Mesendoderm (in vitro differentiated cells): ENCODE results near the gene BRWD1.

ENCODE experiments used
- DNase-seq: peaks from one replicate; pipeline ENCODE4 v3.0.0; 2013
- H2AK5ac ChIP-seq: 2 replicates; pipeline ENCODE4 v1.6.1; 2013; ENCODE audit warnings: low read length, inconsistent platforms
- H2BK120ac ChIP-seq: 2 replicates; pipeline ENCODE4 v1.6.1; 2013; ENCODE audit warnings: low read depth, mild to moderate bottlenecking, low read length, moderate library complexity, mixed read lengths
- H2BK15ac ChIP-seq: replicated peaks from 2 replicates; pipeline ENCODE4 v1.6.1; 2013; ENCODE audit warnings: low read depth, mild to moderate bottlenecking, moderate library complexity
- H2BK5ac ChIP-seq: 2 replicates; pipeline ENCODE4 v1.6.1; 2013; ENCODE audit warnings: low read length, inconsistent platforms
- H3K18ac ChIP-seq: 2 replicates; pipeline ENCODE4 v1.6.1; 2013; ENCODE audit warnings: mild to moderate bottlenecking, low read length, mixed read lengths
- H3K23ac ChIP-seq: one replicate; pipeline ENCODE4 v1.6.1; 2013; ENCODE audit warnings: low read length
- H3K27ac ChIP-seq: 2 replicates; pipeline ENCODE4 v1.5.1; 2013; ENCODE audit warnings: low read depth, mild to moderate bottlenecking, inconsistent platforms, low read length, moderate library complexity
- H3K27me3 ChIP-seq: 2 replicates; pipeline ENCODE4 v1.6.1; 2013; ENCODE audit warnings: low read length, control low read depth, mild to moderate bottlenecking, inconsistent platforms; ENCODE audit not compliant: insufficient read depth, poor library complexity
- H3K36me3 ChIP-seq: 2 replicates; pipeline ENCODE4 v1.6.1; 2013; ENCODE audit warnings: low read length, inconsistent platforms; ENCODE audit not compliant: control insufficient read depth, insufficient read depth
- H3K4ac ChIP-seq: one replicate; pipeline ENCODE4 v1.6.1; 2013; ENCODE audit warnings: low read depth, mild to moderate bottlenecking, low read length, moderate library complexity
- H3K4me1 ChIP-seq: 2 replicates; pipeline ENCODE4 v1.6.1; 2013; ENCODE audit warnings: low read depth, low read length, inconsistent platforms; ENCODE audit not compliant: control insufficient read depth
- H3K4me2 ChIP-seq: 2 replicates; pipeline ENCODE4 v1.6.1; 2013; ENCODE audit warnings: low read length
- H3K4me3 ChIP-seq: 2 replicates; pipeline ENCODE4 v1.5.1; 2013; ENCODE audit warnings: mild to moderate bottlenecking, low read length
- H3K56ac ChIP-seq: one replicate; pipeline ENCODE4 v1.6.1; 2013; ENCODE audit warnings: low read length
- H3K79me1 ChIP-seq: 2 replicates; pipeline ENCODE4 v1.6.1; 2013; ENCODE audit warnings: low read length, inconsistent platforms
- H3K79me2 ChIP-seq: 2 replicates; pipeline ENCODE4 v1.6.1; 2013; ENCODE audit warnings: mild to moderate bottlenecking, low read length; ENCODE audit not compliant: control insufficient read depth, insufficient read depth
- H3K9ac ChIP-seq: 2 replicates; pipeline ENCODE4 v1.6.1; 2013; ENCODE audit warnings: low read length, inconsistent platforms
- H4K5ac ChIP-seq: one replicate; pipeline ENCODE4 v1.6.1; 2013; ENCODE audit warnings: low read length
- H4K8ac ChIP-seq: one replicate; pipeline ENCODE4 v1.6.1; 2013; ENCODE audit warnings: low read depth, mild to moderate bottlenecking, control low read depth, low read length, moderate library complexity
- WGBS: extraction: QIAGEN DNeasy Blood & Tissue Kit; methylation state at CpG from one replicate; pipeline ENCODE4 v1.1.7; 2013; ENCODE audit warnings: low lambda C conversion rate, missing lambda C conversion rate; ENCODE audit not compliant: insufficient coverage; ENCODE audit errors: extremely low coverage; 5-methylcytosine and 5-hydroxymethylcytosine counted together

The BRWD1 gene

DNA sequence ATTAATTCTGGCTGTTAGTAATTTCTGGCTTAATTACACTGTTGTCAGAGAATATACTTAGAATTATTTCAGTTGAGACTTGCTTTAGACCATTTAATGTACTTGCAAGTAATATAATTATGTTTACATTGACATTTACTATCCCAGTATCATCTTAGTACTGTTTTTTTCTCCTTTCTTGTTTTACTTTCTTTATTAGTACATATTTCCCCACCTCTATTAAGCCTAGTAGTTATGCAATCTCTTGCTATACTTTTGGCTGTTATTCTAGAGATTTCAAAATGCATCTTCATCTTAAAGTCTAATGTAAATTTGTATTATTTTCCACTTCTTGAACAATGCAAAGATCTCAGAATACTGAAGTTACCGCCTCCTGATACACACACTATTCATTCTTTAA lies 24.4 kb downstream of the BRWD1 start:
- H3K4ac ChIP-seq = no peak overlapping the region
- H4K5ac ChIP-seq = no peak overlapping the region
- no peak overlapping the region for H3K9ac ChIP-seq
- no peak overlapping the region for H3K4me3 ChIP-seq
- no peaks in the 10 kb centered on the region for H3K79me2 ChIP-seq
- no peak overlapping the region for H3K23ac ChIP-seq
- no peak overlapping the region for H3K18ac ChIP-seq
- peaks cover 2% of the 10 kb centered on the region for H3K79me1 ChIP-seq
- H3K27me3 ChIP-seq = no peaks in the 10 kb centered on the region
- H2BK5ac ChIP-seq = no peak overlapping the region
- no peak overlapping the region for H2AK5ac ChIP-seq
- WGBS = no CpG with 5 or more reads among the region's 1 CpG
- no peak overlapping the region for H3K27ac ChIP-seq
- H2BK15ac ChIP-seq = no peak overlapping the region
- no peak overlapping the region for H2BK120ac ChIP-seq
- peaks cover 2% of the 10 kb centered on the region for H3K36me3 ChIP-seq
- H3K4me1 ChIP-seq = no peaks in the 10 kb centered on the region
- no peak for DNase-seq
- no peak overlapping the region for H3K56ac ChIP-seq
- no peak overlapping the region for H3K4me2 ChIP-seq
- H4K8ac ChIP-seq = no peak overlapping the region

DNA sequence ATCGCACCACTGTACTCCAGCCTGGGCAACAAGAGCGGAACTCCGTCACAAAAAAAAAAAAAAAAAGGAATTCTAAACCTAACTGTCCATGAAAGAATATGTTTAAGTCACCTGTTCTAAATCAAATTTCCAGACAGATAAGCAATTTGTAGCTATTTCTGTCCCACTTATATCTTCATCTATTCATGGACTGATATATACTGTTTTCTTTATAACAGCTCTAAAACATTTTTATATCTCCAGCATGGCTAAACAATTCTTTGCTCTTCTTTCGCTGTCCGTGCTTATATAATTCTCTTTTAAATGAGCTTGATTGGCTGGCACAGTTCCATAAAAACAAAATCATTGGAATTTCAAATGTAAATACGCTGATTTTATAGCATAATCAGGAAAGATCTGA lies 30.5 kb downstream of the BRWD1 start:
- Histone ChIP-seq H2BK120ac (no peak overlapping the region), H2BK15ac (no peak overlapping the region), H4K8ac (no peak overlapping the region), H4K5ac (no peak overlapping the region), H3K36me3 (no peaks in the 10 kb centered on the region), H3K79me1 (no peaks in the 10 kb centered on the region), H2AK5ac (no peak overlapping the region), H3K4me3 (no peak overlapping the region), H3K4me2 (no peak overlapping the region), H3K23ac (no peak overlapping the region), H2BK5ac (no peak overlapping the region), H3K4ac (no peak overlapping the region), H3K27ac (no peak overlapping the region), H3K9ac (no peak overlapping the region), H3K4me1 (no peaks in the 10 kb centered on the region), H3K18ac (no peak overlapping the region), H3K56ac (no peak overlapping the region), H3K79me2 (no peaks in the 10 kb centered on the region), H3K27me3 (no peaks in the 10 kb centered on the region)
- no CpG with 5 or more reads among the region's 6 CpGs for WGBS
- DNase-seq = no peak

DNA sequence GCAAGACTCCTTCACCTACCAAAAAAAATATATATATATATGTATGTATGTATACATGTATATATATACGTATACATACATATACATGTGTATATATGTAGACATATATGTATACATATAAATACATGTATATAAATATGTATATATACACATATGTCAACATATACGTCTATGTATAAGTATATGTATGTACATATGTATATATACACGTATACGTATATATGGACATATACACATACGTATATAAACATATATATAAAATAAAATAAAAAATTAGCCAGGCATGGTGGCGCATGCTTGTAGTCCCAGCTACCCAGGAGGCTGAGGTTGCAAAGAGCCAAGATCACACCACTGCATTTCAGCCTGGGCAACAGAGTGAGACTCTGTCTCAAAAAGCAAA lies 31.6 kb downstream of the BRWD1 start:
- H3K4ac ChIP-seq = no peak overlapping the region
- H3K23ac ChIP-seq = no peak overlapping the region
- H3K4me3 ChIP-seq = no peak overlapping the region
- no peak overlapping the region for H3K4me2 ChIP-seq
- no CpG with 5 or more reads among the region's 6 CpGs for WGBS
- no peak overlapping the region for H3K18ac ChIP-seq
- no peaks in the 10 kb centered on the region for H3K36me3 ChIP-seq
- H3K56ac ChIP-seq = no peak overlapping the region
- DNase-seq = no peak
- H3K9ac ChIP-seq = no peak overlapping the region
- no peaks in the 10 kb centered on the region for H3K27me3 ChIP-seq
- no peak overlapping the region for H4K5ac ChIP-seq
- no peak overlapping the region for H3K27ac ChIP-seq
- no peak overlapping the region for H4K8ac ChIP-seq
- H2BK15ac ChIP-seq = no peak overlapping the region
- H3K79me1 ChIP-seq = no peaks in the 10 kb centered on the region
- no peak overlapping the region for H2BK120ac ChIP-seq
- H2BK5ac ChIP-seq = no peak overlapping the region
- H3K4me1 ChIP-seq = no peaks in the 10 kb centered on the region
- H2AK5ac ChIP-seq = no peak overlapping the region
- H3K79me2 ChIP-seq = no peaks in the 10 kb centered on the region

DNA sequence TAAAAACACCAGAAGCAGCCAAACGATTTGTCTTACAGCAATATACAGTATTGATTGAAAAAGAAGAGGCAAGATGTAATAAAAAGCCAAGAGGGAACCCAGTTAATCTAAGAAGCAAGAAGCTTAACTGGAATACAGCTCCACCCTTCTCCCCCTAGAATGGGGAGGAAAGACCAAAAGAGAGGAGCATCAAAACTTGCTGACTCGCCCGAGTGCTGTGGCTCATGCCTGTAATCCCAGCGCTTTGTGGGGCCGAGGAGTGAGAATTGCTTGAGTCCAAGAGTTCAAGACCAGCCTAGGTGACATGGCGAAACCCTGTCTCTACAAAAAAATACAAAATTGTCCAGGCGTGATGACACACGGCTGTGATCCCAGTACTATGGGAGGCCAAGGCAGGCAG lies 32.2 kb downstream of the BRWD1 start:
- H3K18ac ChIP-seq = no peak overlapping the region
- H2BK15ac ChIP-seq = no peak overlapping the region
- H3K27ac ChIP-seq = no peak overlapping the region
- no peak overlapping the region for H2BK120ac ChIP-seq
- no peaks in the 10 kb centered on the region for H3K27me3 ChIP-seq
- no peaks in the 10 kb centered on the region for H3K79me1 ChIP-seq
- H3K4me3 ChIP-seq = no peak overlapping the region
- no peaks in the 10 kb centered on the region for H3K79me2 ChIP-seq
- no peak overlapping the region for H4K8ac ChIP-seq
- no peaks in the 10 kb centered on the region for H3K4me1 ChIP-seq
- no peak overlapping the region for H2BK5ac ChIP-seq
- H3K56ac ChIP-seq = no peak overlapping the region
- no peak overlapping the region for H3K23ac ChIP-seq
- no peak overlapping the region for H3K9ac ChIP-seq
- H3K4ac ChIP-seq = no peak overlapping the region
- DNase-seq = no peak
- H3K36me3 ChIP-seq = no peaks in the 10 kb centered on the region
- H3K4me2 ChIP-seq = no peak overlapping the region
- WGBS = no CpG with 5 or more reads among the region's 8 CpGs
- H2AK5ac ChIP-seq = no peak overlapping the region
- H4K5ac ChIP-seq = no peak overlapping the region

- Histone ChIP-seq H3K4me1 (no peaks in the 10 kb centered on the region), H2BK120ac (no peak overlapping the region), H3K4ac (no peak overlapping the region), H4K8ac (no peak overlapping the region), H3K56ac (no peak overlapping the region), H3K4me2 (no peak overlapping the region), H2AK5ac (no peak overlapping the region), H3K27me3 (no peaks in the 10 kb centered on the region), H2BK5ac (no peak overlapping the region), H3K79me1 (no peaks in the 10 kb centered on the region), H3K23ac (no peak overlapping the region), H2BK15ac (no peak overlapping the region), H3K4me3 (no peak overlapping the region), H3K27ac (no peak overlapping the region), H3K9ac (no peak overlapping the region), H4K5ac (no peak overlapping the region), H3K36me3 (peaks cover 2% of the 10 kb centered on the region), H3K18ac (no peak overlapping the region), H3K79me2 (no peaks in the 10 kb centered on the region)
- no CpG with 5 or more reads among the region's 2 CpGs for WGBS
- no peak for DNase-seq
Measured at GRCh38 chr21:39269620-39270019, 43.8 kb downstream of the BRWD1 start.

- Histone ChIP-seq H3K18ac (no peak overlapping the region), H2BK15ac (no peak overlapping the region), H3K4me1 (no peaks in the 10 kb centered on the region), H3K4me2 (no peak overlapping the region), H3K4ac (no peak overlapping the region), H3K27me3 (no peaks in the 10 kb centered on the region), H2BK120ac (no peak overlapping the region), H3K9ac (no peak overlapping the region), H3K56ac (no peak overlapping the region), H4K5ac (no peak overlapping the region), H2BK5ac (no peak overlapping the region), H2AK5ac (no peak overlapping the region), H3K36me3 (peaks cover 2% of the 10 kb centered on the region), H3K27ac (no peak overlapping the region), H4K8ac (no peak overlapping the region), H3K23ac (no peak overlapping the region), H3K79me2 (no peaks in the 10 kb centered on the region), H3K4me3 (no peak overlapping the region), H3K79me1 (peaks cover 2% of the 10 kb centered on the region)
- WGBS = no CpG with 5 or more reads among the region's 2 CpGs
- no peak for DNase-seq
Measured at GRCh38 chr21:39265603-39266002, 47.8 kb downstream of the BRWD1 start.
